ENCODE measurements around the gene LCA5L. TPM values are rescaled to one million over a fixed set of nuclear protein-coding genes. Genes with fewer than 3 reads are reported as not detected.

Gene LCA5L
- total RNA-seq, 1 experiment from 2014 or later: 0.46 TPM

DNA sequence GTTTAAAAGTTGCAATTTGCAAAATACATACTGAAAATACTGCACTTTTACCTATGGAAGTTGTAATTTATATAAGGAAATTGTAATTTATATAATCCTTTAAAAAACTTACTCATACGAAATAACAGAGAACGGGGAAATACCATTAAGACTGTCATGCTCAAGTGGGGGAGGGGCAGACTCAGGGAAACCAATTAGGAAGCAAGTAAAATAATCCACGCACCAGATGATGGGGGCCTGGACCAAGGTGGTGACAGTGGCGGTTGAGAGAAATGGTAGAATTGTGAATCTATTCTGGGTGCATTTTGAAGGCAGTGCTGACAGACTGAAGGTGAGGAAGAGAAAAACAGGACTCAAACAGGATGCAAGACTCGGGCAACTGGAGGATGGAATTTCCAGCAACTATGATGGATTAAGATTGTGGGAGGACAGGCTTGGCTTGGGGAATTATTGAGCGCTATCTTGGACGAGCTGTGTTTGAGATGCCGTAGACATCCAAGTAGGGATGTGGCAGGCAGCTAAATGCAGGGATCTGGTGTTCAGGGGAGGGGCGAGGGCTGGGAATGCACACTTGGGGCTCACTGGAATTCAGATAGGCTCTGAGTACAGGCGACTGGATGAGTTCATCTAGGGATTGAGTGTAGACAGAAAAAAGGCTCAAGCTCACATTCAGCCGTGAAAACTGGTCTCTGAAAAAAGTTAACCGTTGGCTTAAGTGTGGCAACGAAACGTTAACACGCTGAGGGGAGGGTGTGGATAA is 977 bp downstream of the LCA5L start:
- H3K79me1 ChIP-seq (ENCODE audit: insufficient read depth, low read depth, low read length, poor library complexity, severe bottlenecking): no peaks in the 10 kb centered on the region
- peak overlapping the region; percentile 86 to 92 for H3K4me3 Mint-ChIP-seq
- H3K23me2 ChIP-seq (ENCODE audit: insufficient read length, low read depth, low read length, poor library complexity, severe bottlenecking): peaks cover 9% of the 10 kb centered on the region
- no peaks in the 10 kb centered on the region for H4K20me1 ChIP-seq (ENCODE audit: control insufficient read depth, insufficient read depth, insufficient read length)
- H3K79me2 ChIP-seq (ENCODE audit: insufficient read depth, low read length): no peaks in the 10 kb centered on the region
- no peak overlapping the region for H3T11ph ChIP-seq (ENCODE audit: low read length)
- no peaks in the 10 kb centered on the region for H3K36me3 Mint-ChIP-seq (ENCODE audit: insufficient read depth in 1 of 3, low read depth in 3 of 3)
- no peak overlapping the region for H2AFZ ChIP-seq (ENCODE audit: low read length)
- H3K9me3 Mint-ChIP-seq: no peaks in the 10 kb centered on the region; a peak in 1 of 5 replicates
- H3K9me3 ChIP-seq (ENCODE audit: control insufficient read depth, low read depth, low read length): no peaks in the 10 kb centered on the region
- H2BK20ac ChIP-seq (ENCODE audit: low read depth, low read length, poor library complexity, severe bottlenecking): no peak overlapping the region
- peak overlapping the region; percentile 55 for H3K4me2 ChIP-seq (ENCODE audit: insufficient read depth, insufficient read length, low read length)
- no peaks in the 10 kb centered on the region for H3K27me3 ChIP-seq (ENCODE audit: insufficient read depth, low read length)
- H3K4ac ChIP-seq (ENCODE audit: low read depth, low read length): no peak overlapping the region
- H3K9ac ChIP-seq (ENCODE audit: extremely low read depth, insufficient read length, low read length): no peak overlapping the region
- WGBS (ENCODE audit: extremely low coverage, insufficient read length, low lambda C conversion rate): no CpG with 5 or more reads among the region's 15 CpGs
- peaks cover 23% of the 10 kb centered on the region for H3K27me3 Mint-ChIP-seq (ENCODE audit: low read depth)
- no peak overlapping the region for H2BK120ac ChIP-seq (ENCODE audit: low read depth, low read length, poor library complexity, severe bottlenecking)
- H3K14ac ChIP-seq (ENCODE audit: insufficient read depth, low read length): no peak overlapping the region
- no peak overlapping the region for H2BK12ac ChIP-seq (ENCODE audit: insufficient read length, low read depth, low read length)
- no peak overlapping the region for H4K91ac ChIP-seq (ENCODE audit: insufficient read length, low read depth, low read length)
- H3K56ac ChIP-seq (ENCODE audit: insufficient read length, low read depth, low read length): no peak overlapping the region
- no peak for DNase-seq
- H2AK5ac ChIP-seq (ENCODE audit: insufficient read length, low read length): no peak overlapping the region
- H4K8ac ChIP-seq (replicated peaks; ENCODE audit: insufficient read length, low read depth, low read length): no peak overlapping the region
- no peaks in the 10 kb centered on the region for H3K4me1 ChIP-seq (ENCODE audit: insufficient read depth, low read length)
- no peak overlapping the region for H3K27ac ChIP-seq (ENCODE audit: insufficient read length, low read depth, low read length)
- H3K18ac ChIP-seq (ENCODE audit: insufficient read length, low read depth, low read length): no peak overlapping the region
- H3K27ac Mint-ChIP-seq: peak overlapping the region in 2 of 3 experiments; percentile 2 to 59; a peak in 3 of 7 replicates
- peaks cover 9 to 27% of the 10 kb centered on the region in 2 experiments for H3K4me1 Mint-ChIP-seq
- TF ChIP-seq, protein P1, sequence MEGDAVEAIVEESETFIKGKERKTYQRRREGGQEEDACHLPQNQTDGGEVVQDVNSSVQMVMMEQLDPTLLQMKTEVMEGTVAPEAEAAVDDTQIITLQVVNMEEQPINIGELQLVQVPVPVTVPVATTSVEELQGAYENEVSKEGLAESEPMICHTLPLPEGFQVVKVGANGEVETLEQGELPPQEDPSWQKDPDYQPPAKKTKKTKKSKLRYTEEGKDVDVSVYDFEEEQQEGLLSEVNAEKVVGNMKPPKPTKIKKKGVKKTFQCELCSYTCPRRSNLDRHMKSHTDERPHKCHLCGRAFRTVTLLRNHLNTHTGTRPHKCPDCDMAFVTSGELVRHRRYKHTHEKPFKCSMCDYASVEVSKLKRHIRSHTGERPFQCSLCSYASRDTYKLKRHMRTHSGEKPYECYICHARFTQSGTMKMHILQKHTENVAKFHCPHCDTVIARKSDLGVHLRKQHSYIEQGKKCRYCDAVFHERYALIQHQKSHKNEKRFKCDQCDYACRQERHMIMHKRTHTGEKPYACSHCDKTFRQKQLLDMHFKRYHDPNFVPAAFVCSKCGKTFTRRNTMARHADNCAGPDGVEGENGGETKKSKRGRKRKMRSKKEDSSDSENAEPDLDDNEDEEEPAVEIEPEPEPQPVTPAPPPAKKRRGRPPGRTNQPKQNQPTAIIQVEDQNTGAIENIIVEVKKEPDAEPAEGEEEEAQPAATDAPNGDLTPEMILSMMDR (conservative IDR thresholded peaks at IDR 0.05): no peak
- no peak overlapping the region for H3K23ac ChIP-seq (ENCODE audit: insufficient read length, low read depth, low read length)
- H2BK15ac ChIP-seq (ENCODE audit: low read depth, low read length): no peak overlapping the region
- H2BK5ac ChIP-seq (ENCODE audit: insufficient read length, low read length): no peak overlapping the region
- no peak overlapping the region for H4K5ac ChIP-seq (ENCODE audit: insufficient read length, low read depth, low read length)

All from H9 (cell line).